ENCODE measurements around the gene ZFAND5. TPM values are rescaled to one million over a fixed set of nuclear protein-coding genes. Genes with fewer than 3 reads are reported as not detected.
A peak's percentile ranks its signal among the peaks of the same experiment; 100 is the strongest.

The ZFAND5 gene, protein sequence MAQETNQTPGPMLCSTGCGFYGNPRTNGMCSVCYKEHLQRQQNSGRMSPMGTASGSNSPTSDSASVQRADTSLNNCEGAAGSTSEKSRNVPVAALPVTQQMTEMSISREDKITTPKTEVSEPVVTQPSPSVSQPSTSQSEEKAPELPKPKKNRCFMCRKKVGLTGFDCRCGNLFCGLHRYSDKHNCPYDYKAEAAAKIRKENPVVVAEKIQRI
- polyA plus RNA-seq (2012; rRNA removed): 53.1 and 58.8 TPM in 2 replicates
- 72.5 and 74.3 TPM in 2 replicates for polyA plus RNA-seq (2012; cell fraction: cytosol; rRNA removed)
- polyA plus RNA-seq (2012; cell fraction: nucleus; rRNA removed): 83.4 and 174 TPM in 2 replicates

DNA sequence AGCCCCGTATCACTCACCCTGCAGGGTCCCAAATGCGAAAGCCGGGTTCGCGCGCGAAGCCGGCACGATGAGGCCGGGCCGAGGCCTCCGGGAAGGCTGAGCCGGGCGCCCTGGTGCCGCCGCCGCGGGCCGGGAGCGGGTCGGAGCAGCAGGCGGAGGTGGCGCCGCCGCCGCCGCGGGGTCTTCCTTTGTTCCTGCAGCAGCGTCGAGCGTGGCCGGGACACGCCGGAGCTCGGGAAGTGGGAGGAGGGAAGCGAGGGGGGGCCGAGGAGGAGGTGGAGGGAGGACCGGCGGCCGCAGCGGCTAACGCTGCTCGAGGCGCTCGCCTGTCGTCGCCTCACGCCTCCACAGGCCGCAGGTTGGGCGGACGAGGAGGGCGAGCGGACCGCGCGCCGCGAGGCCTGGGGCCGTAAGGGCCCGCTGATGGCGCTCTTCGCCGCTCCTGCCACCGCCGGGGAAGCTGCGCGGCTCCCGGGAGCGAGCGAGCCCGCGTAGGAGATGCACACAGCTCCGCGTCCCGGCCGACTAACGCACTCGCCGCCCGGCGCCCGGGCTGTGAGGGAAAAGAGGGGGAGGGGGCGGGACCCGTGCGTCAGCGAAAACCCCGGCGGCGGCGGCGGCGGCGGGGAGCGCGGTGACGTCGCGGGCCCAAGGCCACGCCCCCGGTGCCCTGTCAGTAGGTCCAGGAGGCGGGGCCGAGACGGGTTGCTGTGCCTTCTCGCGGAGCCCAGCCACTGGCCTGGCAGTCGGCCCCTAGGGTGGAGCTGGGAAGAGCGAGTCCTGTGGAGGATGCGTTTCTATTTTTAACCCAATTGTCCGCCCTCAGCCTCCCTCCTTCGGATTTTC, at the start of gene ZFAND5:
Gene ZFAND5 (minus strand): TSS at position 530 of the 846 bp plus-strand sequence. CDS start 4,430 bp downstream, outside the sequence.
- H3K4me3 ChIP-seq (ENCODE audit: low read depth in 2 of 2, low read length in 1 of 2): peak within 1 kb of the TSS; percentile 84 to 85
- no peaks in the 10 kb centered on the region for H3K27me3 ChIP-seq (ENCODE audit: insufficient read depth)
- H3K4me2 ChIP-seq: peak within 1 kb of the TSS; percentile 86
- H2AFZ ChIP-seq (ENCODE audit: low read depth): peak within 1 kb of the TSS; percentile 94
- H3K79me2 ChIP-seq (ENCODE audit: insufficient read depth): peaks cover 49% of the 10 kb centered on the region
- no peaks in the 10 kb centered on the region for H3K9me3 ChIP-seq
- ChIA-PET CTCF (interaction anchor here (1.5 kb wide), 1 partner anchor 9 kb away, joined by 3 read pairs; no protein-coding TSS in a partner anchor), POLR2A (interaction anchor here (0.8 to 1.8 kb wide), 12 partner anchors 9 to 1946 kb away, joined by 3 to 20 read pairs (median 4); partner anchors contain the start of gene C9orf85)
- peaks cover 20 to 32% of the 10 kb centered on the region in 2 experiments for H3K36me3 ChIP-seq (replicated peaks in 1 of 2; ENCODE audit: control insufficient read depth in 1 of 2, insufficient read depth in 2 of 2, low read length in 1 of 2)
- peak; percentile 97 for DNase-seq
- peak within 1 kb of the TSS; percentile 99 for H3K27ac ChIP-seq (ENCODE audit: low read depth in 2 of 2, low read length in 1 of 2)
- peak within 1 kb of the TSS; percentile 98 for H3K9ac ChIP-seq
- WGBS (ENCODE audit: low lambda C conversion rate): 2% methylated on average over 74 of the region's 110 CpGs
- H3K4me1 ChIP-seq (ENCODE audit: control insufficient read depth in 1 of 2, insufficient read depth in 2 of 2, low read depth in 1 of 2, low read length in 1 of 2): peaks cover 14 to 22% of the 10 kb centered on the region in 2 experiments; a peak in 3 of 4 replicates
- H3F3A ChIP-seq (replicated peaks; ENCODE audit: insufficient read depth): peaks cover 13% of the 10 kb centered on the region
- H4K20me1 ChIP-seq (ENCODE audit: insufficient read depth): peaks cover 41% of the 10 kb centered on the region
- H3K9me2 ChIP-seq: no peaks in the 10 kb centered on the region
- TF ChIP-seq EP300 (IDR thresholded peaks at IDR 0.05; ENCODE audit: borderline replicate concordance in 1 of 2, low read depth in 1 of 2, low read length in 1 of 2) (peak; percentile 12 to 53; a peak in 1 of 4 replicates), MEF2A (IDR thresholded peaks at IDR 0.05; ENCODE audit: borderline replicate concordance, low read depth) (peak; percentile 96), SIN3A (IDR thresholded peaks at IDR 0.05; ENCODE audit: borderline replicate concordance, low read depth, low read length) (no peak), ELF1 (IDR thresholded peaks at IDR 0.05) (no peak), MXI1 (IDR thresholded peaks at IDR 0.05; ENCODE audit: low read depth, low read length) (peak; percentile 80), CHD2 (IDR thresholded peaks at IDR 0.05; ENCODE audit: low read length, partially characterized antibody) (peak; percentile 60), TCF12 (IDR thresholded peaks at IDR 0.05) (peak; percentile 22; the same call in 1 of the 2 replicates), RXRA (IDR thresholded peaks at IDR 0.05; ENCODE audit: borderline replicate concordance, low read depth) (no peak), FOXM1 (IDR thresholded peaks at IDR 0.05; ENCODE audit: low read depth) (0 out of 2 replicates have a peak, but pooled peaks have one; percentile 12), POLR2AphosphoS5 (IDR thresholded peaks at IDR 0.05; ENCODE audit: low read depth, low read length) (peak; percentile 99), RAD21 (IDR thresholded peaks at IDR 0.05; ENCODE audit: low read length) (no peak), NRF1 (IDR thresholded peaks at IDR 0.05; ENCODE audit: low read depth, low read length) (no peak), TEAD4 (IDR thresholded peaks at IDR 0.05; ENCODE audit: borderline replicate concordance, insufficient read depth) (no peak), TAF1 (IDR thresholded peaks at IDR 0.05; ENCODE audit: borderline replicate concordance, low read depth, low read length) (peak; percentile 97), SMC3 (IDR thresholded peaks at IDR 0.05; ENCODE audit: low read depth, low read length) (no peak), GATA2 (CRISPR knock-in tag; IDR thresholded peaks at IDR 0.05) (no peak), YY1 (IDR thresholded peaks at IDR 0.05; ENCODE audit: low read depth) (no peak), EZH2phosphoT487 (IDR thresholded peaks at IDR 0.05; ENCODE audit: borderline replicate concordance, low read depth) (no peak)
- TF ChIP-seq, protein P1, sequence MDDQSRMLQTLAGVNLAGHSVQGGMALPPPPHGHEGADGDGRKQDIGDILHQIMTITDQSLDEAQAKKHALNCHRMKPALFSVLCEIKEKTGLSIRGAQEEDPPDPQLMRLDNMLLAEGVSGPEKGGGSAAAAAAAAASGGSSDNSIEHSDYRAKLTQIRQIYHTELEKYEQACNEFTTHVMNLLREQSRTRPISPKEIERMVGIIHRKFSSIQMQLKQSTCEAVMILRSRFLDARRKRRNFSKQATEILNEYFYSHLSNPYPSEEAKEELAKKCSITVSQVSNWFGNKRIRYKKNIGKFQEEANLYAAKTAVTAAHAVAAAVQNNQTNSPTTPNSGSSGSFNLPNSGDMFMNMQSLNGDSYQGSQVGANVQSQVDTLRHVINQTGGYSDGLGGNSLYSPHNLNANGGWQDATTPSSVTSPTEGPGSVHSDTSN (IDR thresholded peaks at IDR 0.05): peak; percentile 41
- TF ChIP-seq, protein P2, sequence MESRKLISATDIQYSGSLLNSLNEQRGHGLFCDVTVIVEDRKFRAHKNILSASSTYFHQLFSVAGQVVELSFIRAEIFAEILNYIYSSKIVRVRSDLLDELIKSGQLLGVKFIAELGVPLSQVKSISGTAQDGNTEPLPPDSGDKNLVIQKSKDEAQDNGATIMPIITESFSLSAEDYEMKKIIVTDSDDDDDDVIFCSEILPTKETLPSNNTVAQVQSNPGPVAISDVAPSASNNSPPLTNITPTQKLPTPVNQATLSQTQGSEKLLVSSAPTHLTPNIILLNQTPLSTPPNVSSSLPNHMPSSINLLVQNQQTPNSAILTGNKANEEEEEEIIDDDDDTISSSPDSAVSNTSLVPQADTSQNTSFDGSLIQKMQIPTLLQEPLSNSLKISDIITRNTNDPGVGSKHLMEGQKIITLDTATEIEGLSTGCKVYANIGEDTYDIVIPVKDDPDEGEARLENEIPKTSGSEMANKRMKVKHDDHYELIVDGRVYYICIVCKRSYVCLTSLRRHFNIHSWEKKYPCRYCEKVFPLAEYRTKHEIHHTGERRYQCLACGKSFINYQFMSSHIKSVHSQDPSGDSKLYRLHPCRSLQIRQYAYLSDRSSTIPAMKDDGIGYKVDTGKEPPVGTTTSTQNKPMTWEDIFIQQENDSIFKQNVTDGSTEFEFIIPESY (IDR thresholded peaks at IDR 0.05; ENCODE audit: borderline replicate concordance, low read depth): peak; percentile 19; the same call in 1 of the 2 replicates
- TF ChIP-seq, protein P3, sequence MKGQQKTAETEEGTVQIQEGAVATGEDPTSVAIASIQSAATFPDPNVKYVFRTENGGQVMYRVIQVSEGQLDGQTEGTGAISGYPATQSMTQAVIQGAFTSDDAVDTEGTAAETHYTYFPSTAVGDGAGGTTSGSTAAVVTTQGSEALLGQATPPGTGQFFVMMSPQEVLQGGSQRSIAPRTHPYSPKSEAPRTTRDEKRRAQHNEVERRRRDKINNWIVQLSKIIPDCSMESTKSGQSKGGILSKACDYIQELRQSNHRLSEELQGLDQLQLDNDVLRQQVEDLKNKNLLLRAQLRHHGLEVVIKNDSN (IDR thresholded peaks at IDR 0.05; ENCODE audit: borderline replicate concordance, low read depth): no peak
- TF ChIP-seq, protein P4, sequence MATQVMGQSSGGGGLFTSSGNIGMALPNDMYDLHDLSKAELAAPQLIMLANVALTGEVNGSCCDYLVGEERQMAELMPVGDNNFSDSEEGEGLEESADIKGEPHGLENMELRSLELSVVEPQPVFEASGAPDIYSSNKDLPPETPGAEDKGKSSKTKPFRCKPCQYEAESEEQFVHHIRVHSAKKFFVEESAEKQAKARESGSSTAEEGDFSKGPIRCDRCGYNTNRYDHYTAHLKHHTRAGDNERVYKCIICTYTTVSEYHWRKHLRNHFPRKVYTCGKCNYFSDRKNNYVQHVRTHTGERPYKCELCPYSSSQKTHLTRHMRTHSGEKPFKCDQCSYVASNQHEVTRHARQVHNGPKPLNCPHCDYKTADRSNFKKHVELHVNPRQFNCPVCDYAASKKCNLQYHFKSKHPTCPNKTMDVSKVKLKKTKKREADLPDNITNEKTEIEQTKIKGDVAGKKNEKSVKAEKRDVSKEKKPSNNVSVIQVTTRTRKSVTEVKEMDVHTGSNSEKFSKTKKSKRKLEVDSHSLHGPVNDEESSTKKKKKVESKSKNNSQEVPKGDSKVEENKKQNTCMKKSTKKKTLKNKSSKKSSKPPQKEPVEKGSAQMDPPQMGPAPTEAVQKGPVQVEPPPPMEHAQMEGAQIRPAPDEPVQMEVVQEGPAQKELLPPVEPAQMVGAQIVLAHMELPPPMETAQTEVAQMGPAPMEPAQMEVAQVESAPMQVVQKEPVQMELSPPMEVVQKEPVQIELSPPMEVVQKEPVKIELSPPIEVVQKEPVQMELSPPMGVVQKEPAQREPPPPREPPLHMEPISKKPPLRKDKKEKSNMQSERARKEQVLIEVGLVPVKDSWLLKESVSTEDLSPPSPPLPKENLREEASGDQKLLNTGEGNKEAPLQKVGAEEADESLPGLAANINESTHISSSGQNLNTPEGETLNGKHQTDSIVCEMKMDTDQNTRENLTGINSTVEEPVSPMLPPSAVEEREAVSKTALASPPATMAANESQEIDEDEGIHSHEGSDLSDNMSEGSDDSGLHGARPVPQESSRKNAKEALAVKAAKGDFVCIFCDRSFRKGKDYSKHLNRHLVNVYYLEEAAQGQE (IDR thresholded peaks at IDR 0.05; ENCODE audit: low read depth, low read length): peak; percentile 59; the same call in 1 of the 2 replicates
